Amygdala (tissue), 56 donors: ENCODE results near the gene AHRR.
"Not testable (repeated sequence)": the region's sequence is repeated elsewhere in the genome, so short reads cannot be mapped to it uniquely, and the experiment has no call there.

Experiments
- DNase-seq, 56 donors: peaks; one replicate each; lab custom pipeline; 2025; lab: John Stamatoyannopoulos, UW

AHRR gene

GRCh38 chr5:466661-467310, 145.3 kb downstream of the AHRR start:
- DNase-seq, result no peak

GRCh38 chr5:468401-468800, 146.9 kb downstream of the AHRR start:
- DNase-seq, result no peak

- DNase-seq, result no peak
Measured at GRCh38 chr5:469752-470483, 148.4 kb downstream of the AHRR start.

GRCh38 chr5:470961-471749, 149.6 kb downstream of the AHRR start:
- no peak for DNase-seq

GRCh38 chr5:471750-472058, 150.2 kb downstream of the AHRR start:
- DNase-seq, result no peak

GRCh38 chr5:472076-472655, 150.7 kb downstream of the AHRR start:
- DNase-seq, result peak in 3 of 56 donors; percentile 7 to 41 (median 41)

- DNase-seq, result peak in 53 of 56 donors; percentile 14 to 88 (median 77)
Measured at GRCh38 chr5:472656-473550, 151.4 kb downstream of the AHRR start.

- DNase-seq, result peak in 4 of 56 donors; percentile 12 to 56 (median 26)
Measured at GRCh38 chr5:473551-474192, 152.2 kb downstream of the AHRR start.

GRCh38 chr5:474232-474839, 152.8 kb downstream of the AHRR start:
- DNase-seq, result not testable (repeated sequence)

- DNase-seq, result no peak
Measured at GRCh38 chr5:474840-475661, 153.5 kb downstream of the AHRR start.

- no peak for DNase-seq
Measured at GRCh38 chr5:475704-476101, 154.2 kb downstream of the AHRR start.

- DNase-seq, result no peak
Measured at GRCh38 chr5:476102-476813, 154.7 kb downstream of the AHRR start.

- DNase-seq, result no peak
Measured at GRCh38 chr5:476814-477175, 155.3 kb downstream of the AHRR start.

- DNase-seq, result no peak
Measured at GRCh38 chr5:477247-477646, 155.7 kb downstream of the AHRR start.

- DNase-seq, result no peak
Measured at GRCh38 chr5:477871-478270, 156.4 kb downstream of the AHRR start.

GRCh38 chr5:478369-478981, 157.0 kb downstream of the AHRR start:
- DNase-seq, result no peak

GRCh38 chr5:478982-479535, 157.5 kb downstream of the AHRR start:
- DNase-seq, result no peak
